Measurements from ENCODE around the gene TMEM42.

Gene TMEM42

DNA sequence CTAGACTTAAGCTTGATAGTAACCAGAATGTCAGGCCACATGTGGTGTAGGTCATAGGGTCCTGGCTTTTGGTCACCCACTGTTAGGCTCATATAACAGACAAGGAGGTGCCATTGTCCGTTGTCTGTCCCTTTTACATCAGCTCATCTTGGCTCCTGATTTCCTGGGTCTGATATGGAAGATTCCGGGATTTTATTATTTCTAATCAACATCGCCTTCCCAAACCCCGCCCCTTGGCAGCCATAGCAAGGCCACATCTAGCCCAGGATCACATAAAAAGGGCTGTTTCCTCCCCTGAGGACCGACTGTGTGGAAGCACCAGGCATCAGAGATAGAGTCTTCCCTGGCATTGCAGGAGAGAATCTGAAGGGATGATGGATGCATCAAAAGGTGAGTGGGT lies 12.6 kb downstream of the TMEM42 start, which contains the start of gene TGM4:
Gene TGM4 (plus strand): TSS at position 301 of the 400 bp plus-strand sequence. CDS start 71 bp downstream, at position 372.
- DNase-seq (ENCODE audit: low read depth), result no peak

DNA sequence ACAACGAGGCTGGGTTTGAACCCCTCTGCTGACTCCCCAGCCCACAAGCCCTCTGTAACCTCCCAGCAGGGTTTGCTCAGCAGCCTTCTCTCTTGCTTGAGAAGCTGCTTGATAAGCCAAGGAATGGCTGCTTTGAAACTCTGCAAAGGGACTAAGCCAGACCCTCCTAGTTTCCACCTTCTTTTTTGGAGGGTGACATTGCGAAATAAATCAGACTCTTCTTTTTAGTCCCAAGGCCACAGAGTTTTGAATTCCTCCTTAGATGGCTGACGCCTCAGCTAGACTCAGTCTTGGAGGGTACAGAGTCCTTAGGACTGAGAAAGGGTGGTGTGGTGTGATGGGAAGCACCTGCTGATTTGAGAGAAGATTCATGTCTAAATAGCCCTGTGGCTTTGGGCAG lies 13.9 kb downstream of the TMEM42 start:
- DNase-seq (ENCODE audit: low read depth), result no peak

DNA sequence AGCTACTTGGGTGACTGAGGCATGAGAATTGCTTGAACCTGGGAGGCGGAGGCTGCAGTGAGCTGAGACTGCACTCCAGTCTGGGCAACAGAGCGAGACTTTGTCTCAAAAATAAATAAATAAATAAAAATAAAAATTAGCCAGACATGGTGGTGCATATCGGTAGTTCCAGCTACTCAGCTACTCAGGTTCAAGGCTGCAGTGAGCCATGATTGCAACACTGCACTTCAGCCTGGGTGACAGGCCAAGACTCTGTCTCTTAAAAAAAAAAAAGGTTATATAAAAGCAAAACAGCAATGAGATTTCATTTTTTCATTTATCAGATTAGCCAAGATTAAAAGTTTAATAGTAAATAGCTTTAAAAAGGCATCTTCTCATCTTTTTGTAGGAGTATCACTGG lies 15.6 kb downstream of the TMEM42 start:
- DNase-seq (ENCODE audit: low read depth), result no peak

DNA sequence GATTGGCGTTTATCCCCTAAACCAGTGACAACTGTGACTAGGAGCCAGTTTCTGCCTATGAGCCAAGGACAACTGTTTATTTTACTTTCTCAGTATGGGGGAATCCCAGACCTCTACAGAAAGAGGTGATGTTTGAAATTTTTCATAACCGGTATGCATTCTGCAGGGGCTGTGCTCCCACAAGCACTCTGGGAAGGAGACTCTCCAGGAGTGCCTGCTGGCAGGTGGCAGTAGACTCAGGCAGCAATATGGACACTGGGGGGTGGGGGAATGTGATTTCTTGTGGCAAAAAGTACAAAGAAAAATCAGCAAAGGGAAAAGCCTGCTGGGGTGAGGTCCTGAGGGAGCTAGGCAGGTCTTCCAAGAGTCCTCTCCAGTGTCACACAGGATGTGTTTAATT lies 18.6 kb downstream of the TMEM42 start:
- no peak for DNase-seq (ENCODE audit: low read depth)

DNA sequence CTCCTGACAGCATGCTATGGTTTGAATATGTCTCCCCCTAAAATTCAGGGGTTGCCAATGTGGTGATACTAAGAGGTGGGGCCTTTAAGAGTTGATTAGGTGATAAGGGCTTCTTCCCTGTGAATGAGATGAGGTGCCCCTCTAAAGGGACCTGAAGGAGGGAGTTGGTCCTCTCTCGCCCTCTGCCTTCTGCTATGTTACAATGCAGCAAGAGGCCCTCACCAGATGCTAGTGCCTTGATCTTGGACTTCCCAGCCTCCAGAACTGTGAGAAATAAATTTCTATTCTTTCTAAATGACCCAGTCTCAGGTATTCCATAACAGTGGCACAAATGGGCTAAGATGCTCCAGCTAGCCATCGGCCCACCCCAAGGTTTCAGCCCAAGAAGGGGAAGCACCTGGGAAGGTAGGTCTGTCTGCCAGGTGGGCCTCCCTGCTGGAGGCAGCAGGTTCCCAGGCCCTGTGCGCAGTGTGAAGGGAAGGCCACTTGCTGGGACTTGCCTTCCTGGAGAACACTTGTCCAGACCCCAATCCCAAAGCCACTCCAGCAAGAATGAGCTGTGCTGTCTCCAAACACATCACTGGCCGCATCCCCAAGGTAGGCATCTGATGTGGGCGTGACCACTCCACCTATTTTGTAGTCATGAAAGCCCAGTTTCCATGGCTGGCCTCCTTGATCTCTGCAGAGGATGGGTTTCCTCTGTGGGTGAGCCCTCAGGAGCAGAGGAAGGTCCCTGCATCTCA lies 21.7 kb downstream of the TMEM42 start:
- DNase-seq (ENCODE audit: low read depth), result no peak

DNA sequence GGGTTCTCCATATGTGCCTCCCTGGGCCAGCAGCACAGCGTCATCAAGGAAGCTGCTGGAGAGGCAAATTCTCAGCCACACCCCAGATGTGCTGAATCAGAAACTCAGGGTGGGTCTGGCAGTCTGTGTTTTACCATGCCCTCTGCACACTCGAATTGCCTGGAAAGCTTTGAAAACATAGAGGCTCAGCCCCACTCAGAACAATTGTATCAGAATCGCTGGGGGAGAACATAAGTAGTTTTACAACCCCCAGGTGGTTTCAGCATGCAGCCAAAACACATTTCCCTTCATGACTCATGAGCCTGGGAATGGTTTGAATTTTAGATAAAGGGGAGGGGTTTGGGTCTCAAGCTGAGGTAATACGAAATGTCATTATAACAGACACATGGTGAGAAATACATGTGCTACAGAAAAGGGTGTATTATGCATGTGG lies 22.3 kb downstream of the TMEM42 start:
- no peak for DNase-seq (ENCODE audit: low read depth)

DNA sequence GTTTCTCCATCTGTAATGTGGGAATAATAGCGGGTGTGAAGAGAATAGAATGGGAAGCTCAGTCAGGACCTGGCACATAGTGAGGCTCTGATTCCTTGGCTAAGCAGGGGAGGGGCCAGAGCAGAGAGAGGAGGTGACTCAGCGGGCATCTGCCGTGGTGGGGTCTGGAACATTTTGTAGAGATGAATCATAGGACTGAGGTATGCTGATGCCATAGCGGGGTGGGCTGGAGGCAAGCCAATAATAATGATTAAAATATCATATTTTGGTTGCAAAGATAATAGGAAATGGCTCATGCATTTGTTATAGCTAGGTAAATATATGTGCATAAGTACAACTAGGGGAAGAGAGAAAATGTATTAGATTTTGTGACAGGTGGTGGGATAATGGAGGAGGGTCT lies 23.9 kb downstream of the TMEM42 start:
- no peak for DNase-seq (ENCODE audit: low read depth)

DNA sequence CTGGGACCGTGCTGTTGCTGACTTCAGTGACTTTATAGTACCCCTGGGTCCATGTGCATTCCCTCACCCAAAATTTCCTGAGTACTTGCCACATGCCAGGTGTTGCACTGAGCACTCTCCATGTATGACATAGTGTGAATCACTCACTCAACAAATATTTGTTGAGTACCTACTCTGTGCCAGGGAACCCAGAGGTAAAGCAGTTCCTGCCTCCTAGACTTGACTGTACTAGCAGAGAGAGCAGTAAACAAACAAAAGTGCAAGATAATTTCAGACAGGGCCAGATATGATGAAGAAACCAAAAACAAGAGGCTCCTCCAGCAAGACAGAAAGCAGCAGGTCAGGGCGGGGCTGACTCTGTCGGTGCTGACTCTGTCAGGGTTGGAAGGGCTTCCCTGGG lies 24.8 kb downstream of the TMEM42 start:
- DNase-seq (ENCODE audit: low read depth), result no peak

DNA sequence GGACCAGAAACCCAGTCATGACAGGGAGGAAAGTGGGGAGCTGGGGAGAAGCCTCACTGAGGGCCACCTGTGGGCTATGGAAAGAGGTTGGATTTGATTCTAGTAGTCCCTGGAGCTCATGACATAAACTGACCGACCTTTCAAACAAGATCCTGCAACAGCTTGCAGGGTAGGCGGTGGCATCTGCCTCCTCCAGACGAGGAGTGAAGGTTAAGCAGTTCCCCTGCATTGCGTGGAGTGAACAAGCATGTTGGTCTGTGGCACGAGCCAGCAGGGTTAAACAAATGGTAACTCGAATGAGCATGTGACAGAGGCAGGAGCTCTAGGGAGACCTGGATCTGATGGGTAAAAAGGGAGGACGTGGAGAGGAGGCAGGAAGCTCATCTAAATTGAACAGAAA lies 25.4 kb downstream of the TMEM42 start:
- DNase-seq (ENCODE audit: low read depth), result no peak

DNA sequence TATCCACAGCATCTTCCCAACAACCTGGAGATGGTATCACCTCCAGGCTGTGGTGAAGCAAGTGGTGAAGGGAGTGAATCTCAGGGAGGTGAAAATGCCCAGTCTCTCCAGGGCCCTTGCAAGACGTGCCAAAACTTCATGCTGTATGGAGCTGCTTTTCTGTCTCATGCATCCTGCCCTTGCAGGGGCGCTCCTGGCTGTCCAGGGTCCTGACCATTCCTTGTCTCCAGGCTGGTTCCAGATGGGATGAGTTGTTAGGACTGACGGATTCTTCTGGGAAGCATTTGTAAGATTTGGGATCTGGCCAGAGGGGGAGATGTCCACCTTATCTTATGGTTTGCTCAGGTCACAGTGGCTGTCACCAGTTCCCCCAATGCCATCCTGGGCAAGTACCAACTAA lies 28.5 kb downstream of the TMEM42 start:
- no peak for DNase-seq (ENCODE audit: low read depth)

DNA sequence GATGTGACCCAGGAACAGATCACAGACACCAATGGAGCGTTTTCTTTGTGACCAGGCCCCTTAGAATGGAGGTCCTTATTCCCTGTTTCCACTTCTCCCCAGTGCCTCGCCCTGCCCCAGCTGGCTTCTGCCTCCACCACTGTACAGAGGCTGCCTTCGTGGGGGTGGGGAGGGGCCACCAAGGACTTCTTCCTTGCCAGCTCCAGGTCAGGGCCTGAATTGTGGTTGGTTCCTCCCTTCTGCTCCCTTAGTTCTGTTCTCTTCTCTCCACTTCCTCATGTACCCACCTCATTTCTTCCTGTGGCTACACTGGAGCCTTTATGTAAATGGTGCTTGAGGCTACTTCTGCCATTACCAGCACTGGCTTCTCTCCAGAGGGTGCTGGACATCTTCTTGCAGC lies 29.1 kb downstream of the TMEM42 start:
- DNase-seq (ENCODE audit: low read depth), result no peak

DNA sequence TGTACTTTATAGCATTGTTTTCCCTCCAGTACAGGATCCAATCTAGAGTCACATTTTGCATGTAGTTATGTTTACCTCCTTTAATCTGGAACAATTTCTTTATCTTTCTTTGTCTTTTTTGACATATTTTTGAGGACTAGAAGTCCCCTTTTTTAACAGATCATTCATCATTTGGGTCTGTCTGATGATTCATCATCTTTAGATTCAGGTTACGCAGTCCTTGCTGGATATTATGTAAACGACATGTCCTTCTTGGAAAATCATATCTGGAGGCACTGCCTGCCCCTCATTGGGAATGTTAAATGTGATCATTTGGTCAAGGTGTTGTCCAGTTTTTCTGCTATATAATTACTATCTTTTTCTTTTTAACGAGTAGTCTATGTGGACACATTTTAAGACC lies 31.0 kb downstream of the TMEM42 start:
- no peak for DNase-seq (ENCODE audit: low read depth)

DNA sequence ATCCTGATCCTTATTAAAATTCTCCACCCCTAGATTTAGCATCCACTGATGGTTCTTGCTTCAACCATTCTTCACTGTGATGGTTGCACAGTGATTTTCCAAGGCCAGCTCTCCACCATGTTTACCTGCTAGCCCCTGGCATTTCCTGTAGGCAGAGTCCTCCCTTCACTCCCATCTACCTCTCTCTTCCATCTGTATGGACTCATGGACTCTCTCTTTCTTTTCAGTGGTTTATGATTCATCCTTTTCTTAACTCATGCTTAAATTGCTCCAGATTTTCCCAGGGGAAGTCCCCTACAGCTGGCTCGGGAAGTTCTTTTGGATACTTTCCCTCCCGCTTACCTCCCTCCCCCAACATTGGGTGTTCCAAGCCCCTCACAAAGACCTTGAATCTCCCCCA lies 31.4 kb downstream of the TMEM42 start:
- no peak for DNase-seq (ENCODE audit: low read depth)

DNA sequence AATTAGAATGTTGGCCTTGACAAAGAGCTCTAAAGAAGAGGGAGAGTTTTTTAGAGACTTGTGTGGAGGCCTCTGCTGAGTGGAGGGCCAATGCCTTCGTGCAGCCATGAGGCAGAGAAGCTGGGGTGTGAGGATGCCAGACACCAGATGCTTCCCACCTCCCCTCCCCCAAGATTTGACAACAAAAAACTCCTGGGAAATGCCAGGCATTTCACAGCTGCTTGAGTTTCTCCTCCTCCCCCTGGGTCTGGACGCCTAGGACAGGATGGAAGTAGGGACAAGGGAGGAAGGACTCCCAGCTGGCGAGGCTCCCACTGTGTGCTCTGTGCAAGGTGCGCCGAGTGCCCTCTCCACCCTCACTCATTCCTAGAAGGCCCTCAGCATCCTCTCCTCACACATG lies 32.8 kb downstream of the TMEM42 start:
- no peak for DNase-seq (ENCODE audit: low read depth)

DNA sequence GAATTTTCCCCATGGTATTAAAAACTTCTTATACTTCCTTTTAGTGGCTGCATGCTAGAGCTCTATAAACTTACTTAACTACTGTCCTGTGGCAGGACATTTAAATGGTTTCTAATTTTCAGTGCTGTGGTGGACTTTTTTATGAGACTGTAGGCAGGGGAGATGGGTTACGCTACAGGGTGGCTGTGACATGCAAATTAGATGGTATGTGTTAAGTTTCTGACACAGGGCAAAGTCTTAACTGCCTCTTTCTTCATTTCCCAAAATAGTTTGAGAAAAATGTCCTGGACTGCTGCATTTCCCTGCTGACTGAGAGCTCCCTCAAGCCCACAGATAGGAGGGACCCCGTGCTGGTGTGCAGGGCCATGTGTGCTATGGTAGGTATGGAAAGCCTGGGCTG lies 34.7 kb downstream of the TMEM42 start:
- DNase-seq (ENCODE audit: low read depth), result no peak

DNA sequence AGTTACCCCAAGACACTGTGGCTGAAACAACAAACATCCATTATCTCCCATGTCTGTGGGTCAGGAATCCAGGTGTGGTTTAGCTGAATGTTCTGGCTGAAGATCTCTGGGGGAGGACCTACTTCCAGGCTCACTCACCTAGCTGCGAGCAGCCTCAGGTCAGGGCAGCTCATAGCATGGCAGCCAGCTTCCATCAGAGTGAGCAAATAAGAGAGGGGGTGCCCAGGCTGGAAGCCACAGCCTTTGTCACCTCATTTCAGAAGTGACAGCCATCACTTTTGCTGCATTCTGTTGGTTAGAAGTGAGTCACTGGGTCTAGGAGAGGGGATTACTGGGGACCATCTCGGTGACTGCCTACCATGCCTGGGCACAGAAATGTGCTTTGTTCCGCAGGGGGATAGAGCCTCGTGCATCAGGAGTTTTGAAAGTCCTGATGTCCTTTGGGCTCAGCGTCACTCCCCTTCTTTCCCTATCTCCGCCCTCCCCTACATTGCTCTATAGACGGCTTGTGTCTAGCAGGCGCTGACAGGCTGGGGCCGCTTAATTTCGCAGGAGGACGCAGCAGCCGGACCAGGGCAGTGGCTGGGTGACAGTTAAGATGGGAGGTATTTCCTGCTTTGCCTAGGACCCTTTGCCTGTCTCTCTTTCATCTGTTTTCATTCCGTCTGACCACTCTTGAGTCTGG lies 38.1 kb downstream of the TMEM42 start:
- DNase-seq (ENCODE audit: low read depth), result no peak

DNA sequence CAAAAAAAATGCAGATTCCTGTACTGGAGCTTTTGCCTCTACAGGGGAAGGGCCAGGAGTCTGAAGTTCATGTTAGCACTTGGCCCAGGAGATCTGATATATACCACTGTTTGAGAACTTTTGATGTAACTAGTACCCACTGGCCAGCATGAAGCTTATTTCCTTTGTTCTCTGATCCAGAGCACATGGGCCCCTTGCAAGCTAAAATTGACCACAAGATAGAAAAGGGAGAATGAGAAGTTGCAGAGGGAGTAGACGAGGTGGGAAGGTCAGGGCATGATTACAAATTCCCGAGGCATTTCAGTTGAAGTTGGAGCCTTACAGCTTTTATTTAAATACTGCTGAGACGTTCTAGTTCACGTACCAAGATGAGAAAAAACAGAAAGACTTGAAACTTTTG lies 40.9 kb downstream of the TMEM42 start:
- DNase-seq (ENCODE audit: low read depth), result no peak

DNA sequence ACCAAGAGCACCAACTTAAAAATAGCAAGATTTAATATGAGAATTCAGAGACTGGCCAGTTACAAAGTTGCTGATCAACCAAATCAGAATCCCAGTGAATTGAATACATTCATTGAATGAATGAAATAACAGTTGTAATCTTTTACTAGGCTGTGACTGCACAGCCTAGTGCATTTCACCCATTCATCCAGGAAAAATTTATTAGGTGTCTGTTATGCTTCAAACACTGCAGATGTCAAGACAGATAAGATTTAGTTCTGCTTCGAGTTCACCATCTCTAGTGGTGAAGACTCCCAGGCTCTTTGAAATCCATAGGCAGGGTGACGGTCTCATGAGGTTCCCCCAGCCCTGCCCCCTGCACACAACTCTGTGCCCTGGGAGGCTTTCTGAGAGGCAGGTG lies 41.6 kb downstream of the TMEM42 start:
- DNase-seq (ENCODE audit: low read depth), result no peak

DNA sequence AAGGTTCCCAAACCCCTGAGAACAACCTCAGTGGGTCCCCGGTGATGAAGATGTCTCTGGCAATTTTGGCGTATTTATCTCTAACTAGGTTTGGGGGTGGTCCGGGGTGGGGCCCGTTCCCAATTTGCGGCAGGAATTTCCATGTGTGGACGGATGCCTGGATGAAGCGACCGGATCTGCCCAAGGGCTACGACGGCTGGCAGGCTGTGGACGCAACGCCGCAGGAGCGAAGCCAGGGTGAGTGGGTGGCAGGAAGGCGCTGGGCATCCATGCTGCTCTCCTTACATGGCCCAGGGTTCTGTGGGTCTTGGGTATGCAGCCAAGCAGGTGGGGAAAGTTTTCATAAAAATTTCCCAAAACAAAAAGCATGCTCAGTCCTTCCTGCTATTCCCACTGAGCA lies 42.0 kb downstream of the TMEM42 start:
- no peak for DNase-seq (ENCODE audit: low read depth)

DNA sequence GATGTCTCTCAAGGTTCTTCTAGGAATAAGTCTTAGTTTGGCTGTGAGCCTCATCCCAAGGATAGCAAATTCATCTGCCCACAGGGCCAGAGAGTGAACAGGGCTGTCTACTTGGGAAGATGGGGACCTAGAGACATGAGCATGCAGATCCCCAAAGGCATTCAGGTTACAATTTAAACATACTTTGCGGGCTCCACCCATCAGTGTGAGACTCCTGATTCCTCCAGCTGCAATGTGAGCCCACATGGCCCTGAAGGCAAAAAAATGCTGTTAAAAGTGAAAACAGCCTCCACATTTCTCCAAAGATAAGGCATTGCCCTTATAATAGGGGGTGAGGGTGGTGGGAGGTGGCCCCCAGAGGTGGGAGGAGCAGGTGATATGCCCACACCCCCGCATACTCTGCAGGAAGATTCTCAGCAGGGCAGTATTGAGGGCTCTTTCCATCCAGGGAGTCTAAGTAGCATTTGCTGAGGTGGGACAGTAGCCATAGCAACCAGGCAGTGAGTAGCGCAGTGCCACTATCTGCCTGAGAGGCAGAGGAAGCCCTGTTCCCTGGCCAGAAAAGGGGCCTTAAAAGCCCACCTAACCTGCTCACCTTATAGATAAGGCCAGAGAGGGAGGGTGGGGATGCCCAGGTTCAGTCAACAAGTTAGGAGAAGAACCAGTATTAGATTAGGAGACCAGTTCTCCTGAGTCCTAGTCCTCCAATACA lies 43.9 kb downstream of the TMEM42 start:
- no peak for DNase-seq (ENCODE audit: low read depth)

DNA sequence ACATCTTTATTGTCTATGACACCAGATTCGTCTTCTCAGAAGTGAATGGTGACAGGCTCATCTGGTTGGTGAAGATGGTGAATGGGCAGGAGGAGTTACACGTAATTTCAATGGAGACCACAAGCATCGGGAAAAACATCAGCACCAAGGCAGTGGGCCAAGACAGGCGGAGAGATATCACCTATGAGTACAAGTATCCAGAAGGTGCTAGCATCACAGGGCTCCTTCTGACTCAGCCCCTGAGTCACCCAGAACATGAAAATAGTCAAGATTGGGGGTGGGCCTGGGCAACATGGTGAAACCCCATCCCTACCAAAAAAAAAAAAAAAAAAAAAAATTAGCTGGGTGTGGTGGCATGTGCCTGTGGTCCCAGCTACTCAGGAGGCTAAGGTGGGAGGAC lies 45.3 kb downstream of the TMEM42 start:
- no peak for DNase-seq (ENCODE audit: low read depth)

DNA sequence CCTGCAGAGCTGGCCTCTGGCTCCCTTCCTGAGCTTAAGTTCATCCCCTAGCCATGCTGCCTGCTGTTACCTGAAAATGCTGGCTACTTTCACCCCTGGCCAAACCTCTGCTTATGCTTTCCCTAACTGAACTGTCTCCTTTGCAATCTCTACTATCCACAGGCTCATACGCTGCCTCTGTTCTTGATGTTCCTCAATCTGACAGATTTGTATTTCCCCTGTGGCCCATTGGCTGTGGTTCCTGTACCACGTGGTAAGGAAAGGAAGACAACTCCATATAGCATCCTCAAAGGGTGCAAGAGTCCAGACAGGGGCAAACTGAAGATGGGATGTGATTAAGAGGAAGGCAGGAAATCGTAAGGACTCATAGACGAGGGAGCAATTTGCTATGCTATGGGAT lies 45.9 kb downstream of the TMEM42 start:
- no peak for DNase-seq (ENCODE audit: low read depth)

DNA sequence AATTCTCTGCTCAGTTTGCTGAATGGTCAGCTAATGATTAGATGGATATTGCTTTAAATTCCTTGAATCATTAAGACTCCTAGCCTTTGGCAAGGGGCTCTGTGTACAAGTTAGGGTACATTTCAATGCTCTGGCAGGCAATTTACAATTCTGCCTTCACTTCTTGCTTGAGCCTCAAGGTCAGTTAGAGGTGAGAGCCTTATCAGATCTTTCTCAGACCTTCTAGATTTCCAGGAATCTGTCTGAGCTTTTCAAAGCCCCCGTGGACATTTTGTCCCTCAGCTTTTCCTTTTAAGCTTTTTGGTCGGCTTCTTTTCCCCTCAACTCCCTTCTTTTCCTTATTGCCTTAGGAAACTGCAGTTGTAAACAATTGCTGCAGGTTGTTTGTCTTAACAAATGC lies 47.4 kb downstream of the TMEM42 start:
- DNase-seq (ENCODE audit: low read depth), result no peak
